ENCODE data around the gene CCBE1. TPM values are rescaled to one million over a fixed set of nuclear protein-coding genes. Genes with fewer than 3 reads are reported as not detected.

Gene CCBE1
- total and polyA plus RNA-seq, 5 donors: 0.48 to 3.5 (median 1.1) TPM

- H3K4me1 ChIP-seq (ENCODE audit: control insufficient read depth, insufficient read depth, low read length): no peaks in the 10 kb centered on the region
- no peak for ATAC-seq
- intact Hi-C loops (cut with DNase I): no loop called here
- H3K4me3 ChIP-seq (ENCODE audit: low read length): no peak overlapping the region
- no peaks in the 10 kb centered on the region for H3K9me3 ChIP-seq (ENCODE audit: control insufficient read depth, low read length)
- WGBS: 73% methylated on average over 8 of the region's 8 CpGs
- H3K27me3 ChIP-seq (ENCODE audit: control insufficient read depth, insufficient read depth): no peaks in the 10 kb centered on the region
- H3K27ac ChIP-seq (ENCODE audit: low read length): no peak overlapping the region
- DNase-seq: no peak
Observed at GRCh38 chr18:59386909-59387686, 310.1 kb downstream of the CCBE1 start.

- DNase-seq (no peak), ATAC-seq (no peak)
- Histone ChIP-seq H3K9me3 (ENCODE audit: control insufficient read depth, low read length) (no peaks in the 10 kb centered on the region), H3K4me1 (ENCODE audit: control insufficient read depth, insufficient read depth, low read length) (no peaks in the 10 kb centered on the region), H3K27ac (ENCODE audit: low read length) (no peak overlapping the region), H3K4me3 (ENCODE audit: low read length) (no peak overlapping the region), H3K27me3 (ENCODE audit: control insufficient read depth, insufficient read depth) (no peaks in the 10 kb centered on the region)
- WGBS: 79% methylated on average over 4 of the region's 4 CpGs
- intact Hi-C loops (cut with DNase I): no loop called here
Observed at GRCh38 chr18:59385191-59385590, 312.0 kb downstream of the CCBE1 start.

GRCh38 chr18:59383851-59384250, 313.4 kb downstream of the CCBE1 start:
- Histone ChIP-seq H3K9me3 (ENCODE audit: control insufficient read depth, low read length) (no peaks in the 10 kb centered on the region), H3K4me3 (ENCODE audit: low read length) (no peak overlapping the region), H3K27ac (ENCODE audit: low read length) (no peak overlapping the region), H3K4me1 (ENCODE audit: control insufficient read depth, insufficient read depth, low read length) (no peaks in the 10 kb centered on the region), H3K27me3 (ENCODE audit: control insufficient read depth, insufficient read depth) (no peaks in the 10 kb centered on the region)
- no peak for ATAC-seq
- intact Hi-C loops (cut with DNase I): no loop called here
- WGBS: 71% methylated on average over 6 of the region's 6 CpGs
- no peak for DNase-seq

GRCh38 chr18:59382383-59382782, 314.8 kb downstream of the CCBE1 start:
- intact Hi-C loops (cut with DNase I): no loop called here
- DNase-seq (no peak), ATAC-seq (no peak)
- H3K4me3 ChIP-seq (ENCODE audit: low read length): no peak overlapping the region
- no peak overlapping the region for H3K27ac ChIP-seq (ENCODE audit: low read length)
- no peaks in the 10 kb centered on the region for H3K27me3 ChIP-seq (ENCODE audit: control insufficient read depth, insufficient read depth)
- WGBS: 81% methylated on average over 7 of the region's 7 CpGs
- no peaks in the 10 kb centered on the region for H3K9me3 ChIP-seq (ENCODE audit: control insufficient read depth, low read length)
- no peaks in the 10 kb centered on the region for H3K4me1 ChIP-seq (ENCODE audit: control insufficient read depth, insufficient read depth, low read length)

- ATAC-seq (no peak), DNase-seq (no peak)
- Histone ChIP-seq H3K27me3 (ENCODE audit: control insufficient read depth, insufficient read depth) (no peaks in the 10 kb centered on the region), H3K4me3 (ENCODE audit: low read length) (no peak overlapping the region), H3K4me1 (ENCODE audit: control insufficient read depth, insufficient read depth, low read length) (no peaks in the 10 kb centered on the region), H3K9me3 (ENCODE audit: control insufficient read depth, low read length) (no peaks in the 10 kb centered on the region), H3K27ac (ENCODE audit: low read length) (no peak overlapping the region)
- intact Hi-C loops (cut with DNase I): no loop called here
- 76% methylated on average over 6 of the region's 6 CpGs for WGBS
Observed at GRCh38 chr18:59381949-59382348, 315.3 kb downstream of the CCBE1 start.

Other genes starting within 250 kb of the CCBE1 start
- under 1 TPM in 2 of 4 donors, not detected in 2; 0.22 to 0.24 TPM for gene PMAIP1, start 202.6 kb upstream of the CCBE1 start, total RNA-seq
- gene PMAIP1, start 202.6 kb upstream of the CCBE1 start, polyA plus RNA-seq: 0.18 TPM